CD4-positive, alpha-beta T cell treated with Interferon gamma for 1 hour (primary cell): ENCODE measurements around the gene FRMD4A.
"Not testable (repeated sequence)": the region's sequence is repeated elsewhere in the genome, so short reads cannot be mapped to it uniquely, and the experiment has no call there.

ENCODE experiments used
- DNase-seq: peaks from one replicate; pipeline ENCODE4 v3.0.0-alpha.2; 2020

Gene FRMD4A

DNA sequence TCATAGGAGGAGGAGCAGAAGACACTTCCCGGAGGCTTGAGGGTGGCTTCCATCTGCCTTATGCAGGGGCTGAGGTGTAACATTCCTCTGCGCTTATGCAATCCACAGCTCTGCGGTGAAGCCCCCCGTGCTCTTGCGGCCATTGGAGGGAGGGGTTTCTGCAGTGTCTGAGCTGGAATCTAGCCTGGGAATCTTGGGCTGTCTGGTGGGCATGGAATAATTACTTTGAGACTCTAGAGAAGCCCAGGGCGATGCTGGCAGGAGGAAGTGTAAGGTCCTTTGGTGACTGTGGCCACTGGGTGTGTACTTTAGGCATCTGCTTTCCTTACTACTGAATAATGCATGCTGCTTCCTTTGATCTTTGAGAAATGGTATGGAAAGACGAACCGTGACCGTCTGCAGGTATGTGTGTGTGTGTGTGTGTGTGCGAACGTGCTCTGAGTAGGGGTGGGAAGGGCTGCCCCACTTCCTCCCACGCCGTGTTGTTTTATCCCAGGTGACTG lies 563.0 kb downstream of the FRMD4A start:
- DNase-seq: no peak

DNA sequence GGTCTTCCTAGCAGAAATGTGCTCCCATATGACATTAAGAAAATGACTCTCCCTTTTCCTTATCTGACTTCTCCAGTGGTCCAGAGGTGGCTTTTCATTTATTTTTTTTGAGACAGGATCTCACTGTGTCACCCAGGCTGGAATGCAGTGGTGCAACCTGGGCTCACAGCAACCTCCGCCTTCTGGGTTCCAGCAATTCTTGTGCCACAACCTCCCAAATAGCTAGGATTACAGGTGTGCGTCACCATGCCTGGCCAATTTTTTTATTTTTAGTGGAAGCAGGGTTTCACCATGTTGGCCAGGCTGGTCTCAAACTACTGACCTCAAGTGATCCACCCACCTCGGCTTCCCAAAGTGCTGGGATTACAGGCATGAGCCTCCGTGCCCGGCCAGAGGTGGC lies 563.6 kb downstream of the FRMD4A start:
- DNase-seq: not testable (repeated sequence)

DNA sequence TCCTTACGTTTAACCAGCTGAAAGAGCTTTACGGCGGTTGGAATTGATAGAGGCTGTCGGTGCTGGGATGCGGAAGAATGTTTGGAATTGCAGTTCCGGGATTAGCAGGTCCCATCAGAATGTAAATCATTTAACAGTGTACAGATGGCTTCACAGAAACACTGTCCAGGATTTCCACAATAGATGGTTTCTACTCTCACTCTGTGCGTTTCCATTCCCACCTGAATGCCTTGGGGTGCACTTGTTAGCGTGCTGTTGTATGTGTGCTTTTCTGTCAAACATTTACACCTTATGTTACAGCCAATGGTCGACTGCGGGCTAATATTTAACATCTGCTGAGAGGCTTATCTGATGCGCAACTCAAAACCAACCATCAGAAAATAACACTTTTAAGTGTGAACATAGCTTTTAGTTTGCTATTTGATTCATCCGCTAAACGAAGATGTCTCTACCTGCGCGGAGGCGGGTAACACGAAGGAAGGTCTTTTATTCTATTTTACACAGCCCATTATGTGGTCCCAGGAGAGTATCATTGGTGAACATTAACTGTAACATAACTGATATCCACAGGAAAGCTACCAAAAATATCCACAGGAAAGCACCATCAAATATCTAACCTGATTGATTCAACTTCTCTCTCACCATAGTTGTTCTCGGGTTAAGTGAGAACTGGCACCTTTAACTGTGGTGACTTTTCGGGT lies 564.9 kb downstream of the FRMD4A start:
- no peak for DNase-seq

DNA sequence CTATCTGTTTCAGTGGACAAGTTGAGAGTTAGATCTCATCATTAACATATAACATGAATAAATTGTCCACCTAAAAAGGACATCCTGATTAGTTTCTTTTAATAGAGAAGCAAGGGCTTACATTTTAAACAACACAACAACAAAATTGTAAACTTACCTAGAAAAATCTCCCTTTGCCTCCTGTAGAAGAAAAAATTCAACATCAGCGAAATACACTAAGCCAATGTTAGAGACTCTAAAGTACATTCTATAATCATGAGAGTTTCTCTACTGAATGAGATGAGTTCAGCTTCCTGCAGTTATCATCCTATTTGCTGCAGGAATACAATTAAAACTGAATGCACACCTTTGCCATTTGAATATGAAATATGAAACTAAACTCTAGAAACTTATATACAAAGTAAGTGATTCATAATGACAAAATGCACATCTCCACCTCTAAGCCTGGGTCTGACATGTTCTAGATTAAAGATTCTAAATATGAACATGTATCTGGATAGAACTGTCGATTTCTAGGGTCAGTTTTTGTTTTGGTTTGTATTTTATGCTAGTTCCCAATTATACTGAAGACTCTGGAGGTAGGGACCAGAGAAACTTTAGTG lies 569.1 kb downstream of the FRMD4A start:
- DNase-seq: no peak

DNA sequence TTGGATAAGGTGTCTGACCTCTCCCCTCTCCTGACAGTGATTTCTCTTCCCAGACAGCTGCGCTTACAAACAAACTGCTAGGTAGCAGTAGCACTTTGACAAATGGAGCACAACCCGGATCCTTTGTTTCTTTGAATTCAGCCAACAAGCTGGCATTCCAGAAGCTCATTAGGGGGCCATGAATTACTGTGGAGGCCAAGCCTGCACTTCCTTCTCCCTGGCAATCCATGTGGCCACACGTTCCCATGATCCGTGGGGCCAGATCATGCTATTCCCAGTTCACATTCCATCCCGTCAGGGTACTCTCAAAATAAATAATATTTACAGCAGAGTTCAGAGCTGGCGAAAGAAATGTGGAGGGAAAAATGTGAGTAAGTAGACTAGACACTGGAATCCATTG lies 571.6 kb downstream of the FRMD4A start:
- DNase-seq: no peak

DNA sequence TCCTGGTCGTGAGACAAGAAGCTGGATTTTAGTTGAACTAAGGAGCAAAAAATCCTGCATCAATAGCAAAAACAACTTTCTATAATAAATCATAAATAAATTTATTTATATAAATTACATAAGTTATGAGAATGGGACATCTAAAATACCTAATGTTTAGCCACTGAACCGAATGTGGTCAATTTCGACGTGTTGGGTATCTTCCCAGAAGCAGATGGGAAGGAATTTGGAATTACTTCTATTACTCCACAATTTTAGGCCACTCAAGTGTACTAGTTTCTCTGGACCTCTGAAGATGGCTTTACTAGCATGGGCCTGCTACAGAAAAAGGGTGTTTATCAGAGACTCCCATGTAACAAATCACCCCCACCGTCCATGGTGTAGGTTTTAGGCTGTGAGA lies 572.0 kb downstream of the FRMD4A start:
- DNase-seq: no peak

DNA sequence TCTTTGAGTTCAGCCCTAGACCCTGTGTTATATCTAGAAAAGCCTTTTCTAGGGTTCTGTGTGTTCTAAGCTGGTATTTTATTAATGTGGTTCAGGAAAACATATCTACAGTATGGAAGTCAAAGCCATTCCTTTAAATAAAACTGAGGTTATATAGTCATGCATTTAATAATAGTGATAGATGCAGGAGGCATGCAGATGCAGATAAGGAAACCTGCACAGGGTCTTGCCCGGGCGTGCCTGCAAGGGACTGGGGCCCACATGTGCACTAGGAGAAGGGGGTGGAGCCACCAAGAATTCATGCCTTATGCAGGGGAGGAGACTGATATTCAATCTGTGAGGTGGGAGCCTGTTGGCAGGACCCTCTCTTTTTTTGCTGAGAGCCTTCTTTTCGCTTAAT lies 572.4 kb downstream of the FRMD4A start:
- DNase-seq: no peak

DNA sequence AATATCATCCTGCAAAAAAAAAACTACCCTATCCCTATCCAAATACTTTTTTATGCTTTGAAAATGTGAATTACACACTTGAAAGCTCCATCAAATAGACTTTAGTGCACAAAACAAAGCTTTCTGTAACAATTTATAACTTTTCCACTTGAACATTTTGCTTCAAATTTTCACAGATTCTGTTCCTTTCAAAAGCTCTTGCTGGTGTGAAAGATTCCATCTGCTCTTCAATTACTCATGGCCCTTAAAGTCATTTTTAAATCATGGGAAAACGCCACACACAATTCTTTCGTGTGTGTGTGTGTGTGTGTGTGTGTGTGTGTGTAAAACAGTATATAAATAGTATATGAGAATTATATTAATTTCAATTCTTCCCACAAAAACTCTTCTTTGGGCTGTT lies 576.4 kb downstream of the FRMD4A start:
- DNase-seq: no peak

DNA sequence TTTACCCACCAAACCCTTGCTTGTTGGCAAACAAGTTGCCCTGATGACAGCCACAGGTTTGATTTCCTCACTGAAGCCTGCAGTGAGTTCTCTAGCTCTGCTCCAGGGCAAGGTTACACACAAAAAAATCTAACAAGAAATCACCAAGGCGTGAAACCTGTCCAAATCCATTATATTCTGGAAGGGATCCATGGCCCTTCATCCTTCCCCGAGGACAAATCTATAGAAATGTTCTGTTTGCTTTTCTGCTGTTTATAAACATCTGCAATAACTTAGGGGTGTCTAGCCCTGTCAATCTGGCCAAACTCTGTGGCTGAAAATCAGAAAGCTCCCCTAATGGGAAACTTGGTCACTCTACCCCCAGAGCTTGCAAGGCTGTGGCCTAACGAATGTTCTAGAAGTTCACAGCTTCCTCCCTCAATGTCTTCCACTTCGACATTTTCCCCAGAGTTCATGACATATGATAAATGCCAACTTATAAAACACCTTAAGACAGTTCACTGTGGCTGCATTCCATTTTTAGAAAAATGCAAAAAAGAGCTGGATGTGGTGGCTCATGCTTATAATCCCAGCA lies 579.4 kb downstream of the FRMD4A start:
- no peak for DNase-seq

DNA sequence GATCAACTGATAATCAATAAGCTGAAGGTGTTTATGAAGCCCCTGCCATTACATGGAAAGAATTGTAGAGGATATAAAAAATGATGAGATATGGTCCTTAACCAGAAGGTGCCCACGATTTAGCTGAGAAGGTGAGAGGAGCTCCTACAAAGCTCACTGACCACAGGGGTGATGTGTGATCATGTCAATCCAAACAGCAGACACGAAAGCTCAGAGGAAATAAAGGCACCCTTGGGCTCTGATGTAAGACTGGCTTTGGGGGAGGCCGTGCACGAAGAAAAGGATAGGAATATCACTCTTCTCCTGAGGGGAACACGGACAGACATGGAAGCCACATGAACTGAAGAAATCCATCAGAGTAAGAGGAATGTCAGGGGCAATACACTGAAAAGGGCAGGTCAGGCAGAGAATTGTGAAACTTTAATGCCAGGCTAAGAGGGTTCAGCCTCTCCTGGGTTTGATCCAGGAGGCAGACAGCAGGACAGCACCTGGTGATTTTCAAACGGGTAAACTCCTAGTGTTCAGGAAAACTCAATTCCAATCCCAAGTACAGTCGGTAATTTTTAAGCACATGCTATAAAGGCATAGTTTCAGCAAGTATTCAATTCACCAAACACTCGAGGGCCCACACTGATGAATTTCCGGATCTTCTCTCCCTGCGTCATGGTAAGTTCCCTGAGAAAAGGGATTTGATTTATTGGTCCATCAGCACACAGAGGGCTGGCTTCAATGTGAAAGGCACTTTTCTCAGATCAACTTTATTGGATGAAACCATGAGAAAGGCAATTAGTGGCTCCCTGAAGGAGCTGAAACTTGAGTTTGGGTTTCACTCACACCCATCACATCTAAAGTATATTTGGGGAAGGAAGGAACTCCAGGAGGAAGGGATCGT lies 580.2 kb downstream of the FRMD4A start:
- DNase-seq: no peak

DNA sequence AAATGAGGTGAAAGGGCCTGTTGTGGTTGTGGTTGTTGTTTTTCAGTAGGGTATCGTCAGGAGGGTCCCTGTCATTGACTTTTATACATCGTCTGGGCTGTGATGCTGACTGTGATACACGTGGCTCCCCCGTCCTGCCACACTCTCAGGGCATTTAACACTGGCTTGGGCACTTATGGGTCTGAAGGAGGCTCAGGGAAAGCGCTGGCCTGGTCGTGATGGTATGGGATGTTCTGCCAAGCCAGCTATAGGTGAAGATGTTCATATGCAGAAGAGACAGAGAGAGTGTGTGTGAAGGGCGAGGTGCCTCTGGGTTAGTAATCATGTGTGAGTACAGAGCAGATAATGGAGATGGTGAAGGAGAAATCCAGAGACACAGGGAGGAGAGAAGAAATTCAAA lies 585.5 kb downstream of the FRMD4A start:
- no peak for DNase-seq

DNA sequence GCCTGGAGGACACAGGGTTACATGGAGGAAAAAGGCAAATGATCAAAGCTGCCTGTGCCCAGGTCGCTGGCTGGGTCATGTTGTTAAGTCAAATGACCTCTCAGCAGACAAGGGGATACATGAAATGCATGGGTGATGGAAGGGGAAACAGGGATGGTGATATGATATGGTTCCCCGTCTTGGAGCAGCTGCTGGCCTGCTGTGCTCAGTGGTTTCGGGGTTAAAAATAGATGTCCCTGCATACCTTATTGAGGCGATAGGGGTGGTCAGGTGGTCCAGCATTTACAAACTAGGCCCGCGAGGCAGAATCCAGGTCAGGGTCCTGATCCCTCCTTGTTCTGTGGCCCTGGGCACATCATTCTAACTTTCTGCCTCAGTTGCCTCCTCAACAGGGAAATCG lies 586.8 kb downstream of the FRMD4A start:
- DNase-seq: no peak

DNA sequence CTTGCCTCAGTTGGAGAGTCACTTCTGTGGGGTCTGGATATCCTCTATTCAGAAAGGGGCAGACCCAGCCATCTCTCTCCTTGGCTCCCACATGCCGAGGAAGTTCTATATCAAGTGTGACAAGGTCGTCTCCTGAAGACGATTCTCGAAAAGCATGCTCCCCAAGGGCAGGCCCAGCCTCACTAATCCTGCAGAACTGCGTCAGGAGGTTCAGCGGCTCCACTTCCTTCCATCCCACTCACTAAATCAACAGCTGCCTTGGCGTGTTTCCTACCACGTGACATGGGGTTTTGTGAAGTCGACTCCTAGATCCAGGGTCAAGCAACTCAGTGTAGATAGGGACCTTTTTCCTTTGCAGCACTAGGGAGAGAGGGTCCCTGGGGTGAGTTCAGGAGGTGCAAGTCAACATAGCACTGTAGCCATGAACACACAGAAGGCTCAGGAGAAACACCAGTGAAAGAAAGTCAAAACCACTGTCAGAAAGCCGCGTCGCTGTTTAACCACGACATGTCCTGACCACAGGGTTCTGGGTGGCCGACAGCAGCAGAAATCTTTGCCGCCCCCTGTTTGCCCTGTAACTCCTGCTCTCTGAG lies 587.5 kb downstream of the FRMD4A start:
- no peak for DNase-seq

DNA sequence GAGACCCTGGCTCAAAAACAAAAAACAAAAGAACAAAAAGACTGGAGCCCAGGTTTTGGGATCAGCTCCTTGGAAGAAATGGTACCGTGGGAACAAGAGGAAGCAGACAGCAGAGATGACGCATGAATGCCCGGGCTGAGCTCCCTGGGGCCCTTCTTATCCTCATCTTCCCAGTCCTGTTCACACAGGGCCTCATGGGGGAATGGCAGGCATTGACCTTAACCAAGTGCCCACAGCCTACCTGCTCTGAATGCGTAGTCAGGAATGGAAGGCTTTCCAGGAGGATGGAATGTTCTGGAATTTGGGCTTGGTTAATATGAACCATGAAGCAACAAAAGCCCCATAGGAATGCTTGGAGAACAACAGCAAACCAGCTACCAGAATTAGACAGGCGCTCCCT lies 589.3 kb downstream of the FRMD4A start:
- DNase-seq: no peak

DNA sequence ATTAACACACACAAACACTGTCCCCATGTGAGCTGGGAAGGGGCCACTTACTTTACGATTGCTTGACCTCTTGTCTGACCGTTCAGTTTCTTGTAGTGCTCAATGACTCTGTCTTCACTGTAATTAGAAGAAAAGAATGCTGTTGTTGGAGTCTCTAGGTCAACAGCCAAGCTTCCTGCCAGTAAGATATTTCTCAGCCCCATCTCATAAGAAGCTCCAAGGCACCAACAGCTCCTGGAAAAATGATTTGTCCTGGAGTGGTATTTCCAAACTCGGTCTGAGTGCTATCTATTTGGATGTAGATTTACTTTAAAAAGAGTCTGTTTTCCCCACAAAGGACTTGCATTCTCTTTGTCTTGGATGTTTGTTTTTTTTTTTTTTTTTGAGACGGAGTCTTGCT lies 590.3 kb downstream of the FRMD4A start:
- DNase-seq: no peak

DNA sequence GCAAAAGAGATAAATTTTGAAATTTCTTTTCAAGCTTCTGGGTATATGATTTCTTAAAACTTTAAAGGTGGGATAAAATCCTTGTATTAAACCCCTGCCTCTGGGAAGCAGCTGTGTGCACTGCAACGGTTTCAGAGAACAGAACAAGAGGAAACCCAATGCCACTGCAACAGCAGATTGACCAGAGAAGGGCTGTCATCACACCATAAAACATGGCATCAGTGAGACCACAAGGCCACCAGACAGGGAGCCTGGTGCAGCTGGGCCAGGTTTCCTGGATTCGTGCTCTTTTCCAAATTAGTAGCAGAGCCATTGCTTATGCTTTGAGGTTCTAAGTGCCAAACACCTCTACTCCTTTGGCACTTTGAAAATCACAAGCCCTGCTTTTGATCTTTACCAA lies 591.5 kb downstream of the FRMD4A start:
- DNase-seq: no peak

DNA sequence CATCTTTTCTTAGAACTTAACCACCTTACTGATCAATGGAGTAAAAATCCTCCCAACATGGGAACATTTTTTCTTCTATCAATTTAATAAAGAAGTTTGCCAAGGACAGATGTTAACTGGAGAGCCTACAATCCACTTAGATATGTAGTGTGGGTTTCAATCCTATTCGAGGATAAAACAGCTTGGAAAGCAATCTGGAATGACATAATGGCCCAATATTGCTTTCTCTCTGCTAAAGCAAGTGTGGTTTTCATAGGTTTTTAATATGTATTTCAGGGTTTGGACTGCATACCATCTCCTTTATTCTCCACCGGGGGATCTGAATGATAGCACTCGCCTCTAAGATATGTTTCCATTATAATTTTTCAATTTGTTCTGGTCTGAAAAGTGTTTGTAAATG lies 594.2 kb downstream of the FRMD4A start:
- DNase-seq: no peak

DNA sequence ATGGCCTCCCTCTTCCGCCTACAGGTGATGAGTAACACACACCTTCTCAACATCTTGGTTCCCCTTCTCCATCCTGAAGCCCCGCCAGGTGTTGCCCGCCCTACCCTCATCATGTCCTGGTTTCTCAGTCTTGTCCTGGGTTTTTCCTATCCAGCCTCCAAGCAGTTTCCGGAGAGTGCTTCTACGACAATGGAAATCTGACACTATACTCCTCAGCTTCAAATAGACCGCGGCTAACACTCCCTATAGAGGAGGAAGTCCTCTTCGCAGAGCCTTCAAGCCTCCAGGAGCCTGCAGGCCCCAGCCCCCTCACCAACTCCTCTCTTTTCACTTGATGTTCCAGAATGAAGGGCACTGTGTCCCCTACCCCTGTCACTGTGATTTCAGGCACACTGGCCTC lies 596.6 kb downstream of the FRMD4A start:
- DNase-seq: no peak

DNA sequence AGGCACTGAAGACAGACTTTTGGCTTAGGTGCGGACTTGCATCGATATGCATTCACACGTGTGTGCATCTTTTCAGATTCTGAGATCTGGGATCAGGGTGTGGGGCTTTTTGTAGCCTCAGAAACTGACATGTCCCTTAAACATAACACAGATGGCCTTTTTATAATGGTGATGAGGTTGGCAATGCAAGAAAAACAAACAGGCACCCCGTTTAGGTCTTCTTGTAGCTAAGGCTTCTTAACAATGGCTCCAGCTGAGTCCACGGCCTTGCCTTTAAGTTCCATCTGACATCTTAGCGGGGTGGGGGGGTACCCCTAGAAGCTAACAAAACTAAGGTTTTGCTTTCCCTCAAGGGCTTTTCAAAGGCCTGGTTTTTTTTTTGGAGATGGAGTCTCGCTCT lies 597.7 kb downstream of the FRMD4A start:
- no peak for DNase-seq

DNA sequence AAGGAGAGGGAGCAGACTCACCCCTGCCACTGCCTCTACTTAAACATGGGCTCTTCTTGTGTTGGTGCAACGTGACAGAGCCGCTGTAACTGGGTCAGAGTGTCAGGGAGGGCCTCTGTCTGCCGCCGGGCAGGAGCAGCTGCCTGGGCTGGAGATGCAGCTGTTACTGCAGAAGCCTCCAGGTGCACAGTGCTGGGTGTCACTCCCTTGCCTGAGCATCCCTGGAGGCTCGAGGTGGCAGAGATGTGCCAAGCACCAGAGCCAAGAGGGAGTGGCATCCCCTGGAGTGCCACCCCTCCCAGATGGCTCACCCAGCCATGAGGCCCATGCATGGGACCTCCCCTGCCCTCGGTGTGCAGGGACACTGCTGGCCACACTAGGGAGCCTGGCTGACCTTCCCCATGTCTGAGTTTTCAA lies 598.3 kb downstream of the FRMD4A start:
- no peak for DNase-seq

DNA sequence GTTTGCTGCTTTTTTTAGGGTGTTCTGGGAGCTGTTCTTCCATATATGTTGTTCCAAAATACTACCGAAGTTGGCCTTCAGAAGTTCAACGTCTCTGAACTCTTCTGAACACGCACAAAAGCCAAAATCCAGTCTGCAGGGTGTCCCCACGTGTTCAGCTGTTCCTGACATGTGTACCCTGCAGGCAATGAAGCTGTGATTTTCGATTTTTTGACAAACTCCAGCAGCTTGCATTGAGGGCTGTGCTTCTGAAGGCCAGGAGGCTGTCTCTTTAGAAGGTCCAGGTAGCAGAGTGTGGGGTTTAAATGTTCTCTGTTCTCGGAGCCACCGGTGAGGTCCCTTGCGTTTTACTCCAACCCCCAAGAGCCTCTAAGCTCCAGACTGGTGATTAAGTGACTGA lies 598.9 kb downstream of the FRMD4A start:
- DNase-seq: no peak

DNA sequence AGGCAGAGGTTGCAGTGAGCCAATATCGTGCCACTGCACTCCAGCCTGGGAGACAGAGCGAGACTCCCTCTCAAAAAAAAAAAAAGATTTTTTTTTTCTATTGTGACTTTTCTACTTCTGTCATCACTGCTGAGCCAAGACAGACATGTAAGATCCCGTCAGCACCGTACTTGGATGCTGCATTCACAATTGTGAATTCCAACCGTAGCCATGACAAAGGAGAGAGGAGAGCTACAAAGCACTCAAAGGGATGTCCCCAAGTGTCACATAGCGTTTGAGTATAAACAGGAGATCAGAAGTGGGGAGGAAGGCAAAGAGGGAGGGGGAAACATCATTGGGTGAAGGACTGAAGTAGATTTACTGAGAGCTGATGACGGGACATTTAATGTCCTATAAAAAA lies 599.8 kb downstream of the FRMD4A start:
- no peak for DNase-seq

DNA sequence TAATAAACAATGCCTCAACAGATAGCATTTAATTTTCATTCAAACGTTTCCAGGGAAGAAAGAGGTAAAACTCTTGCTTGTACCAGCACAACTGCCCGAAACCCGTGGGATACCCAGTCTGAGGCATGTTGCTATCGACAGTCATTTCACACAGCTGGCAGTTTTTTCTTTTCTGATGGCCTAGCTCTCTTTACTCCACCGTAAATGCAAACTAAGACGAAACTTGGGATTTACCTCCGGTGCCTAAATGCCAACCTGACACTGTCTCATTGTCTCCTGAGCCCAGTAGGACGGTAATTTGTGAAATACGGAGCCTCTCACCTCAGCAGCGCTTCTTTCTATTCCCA lies 600.4 kb downstream of the FRMD4A start:
- DNase-seq: no peak
